Subcutaneous abdominal adipose tissue (tissue), 5 donors: ENCODE data around the gene HEXIM1.

Experiments used
- H3K27ac ChIP-seq: one replicate; pipeline ENCODE4 v1.7.0; 2013; ENCODE audit warnings: low read depth, mild to moderate bottlenecking, inconsistent platforms, low read length, moderate library complexity
- H3K27me3 ChIP-seq, 5 donors: one replicate each; pipeline ENCODE4 v1.7.0; 2013; ENCODE audit warnings: low read length in 5 of 5, inconsistent platforms in 1 of 5; ENCODE audit not compliant: control insufficient read depth in 5 of 5, insufficient read depth in 4 of 5
- H3K36me3 ChIP-seq, 5 donors: one replicate each; pipeline ENCODE4 v1.7.0; 2013; ENCODE audit warnings: low read length in 5 of 5; ENCODE audit not compliant: control insufficient read depth in 5 of 5, insufficient read depth in 5 of 5
- H3K4me1 ChIP-seq, 5 donors: one replicate each; pipeline ENCODE4 v1.7.0; 2013; ENCODE audit warnings: low read length in 5 of 5, mild to moderate bottlenecking in 3 of 5, moderate library complexity in 1 of 5; ENCODE audit not compliant: control insufficient read depth in 5 of 5, insufficient read depth in 5 of 5
- H3K4me3 ChIP-seq, 5 donors: one replicate each; pipeline ENCODE4 v1.7.0; 2013; ENCODE audit warnings: low read length in 5 of 5, low read depth in 1 of 5
- H3K9ac ChIP-seq, 5 donors: one replicate each; pipeline ENCODE4 v1.7.0; 2013; ENCODE audit warnings: low read length in 5 of 5, mild to moderate bottlenecking in 4 of 5, moderate library complexity in 3 of 5
- H3K9me3 ChIP-seq, 5 donors: one replicate each; pipeline ENCODE4 v1.7.0; 2013; ENCODE audit warnings: low read length in 5 of 5; ENCODE audit not compliant: control insufficient read depth in 5 of 5
- donor health status: healthy.
- donor health status: healthy.
- donor health status: healthy.
- donor health status: healthy.
- donor health status: healthy.

The HEXIM1 gene

GRCh38 chr17:45112559-45113423 lies 35.5 kb upstream of the HEXIM1 start:
- Histone ChIP-seq H3K4me1 (peaks cover 0 to 34% (median 25%) of the 10 kb centered on the region in 5 donors), H3K9me3 (no peaks in the 10 kb centered on the region), H3K4me3 (no peak overlapping the region), H3K27ac (peak overlapping the region; percentile 75), H3K27me3 (no peaks in the 10 kb centered on the region), H3K9ac (peak overlapping the region in 1 of 5 donors; percentile 27), H3K36me3 (peaks cover 0 to 68% (median 51%) of the 10 kb centered on the region in 5 donors)

- H3K27me3 ChIP-seq = no peaks in the 10 kb centered on the region
- peaks cover 0 to 68% (median 51%) of the 10 kb centered on the region in 5 donors for H3K36me3 ChIP-seq
- H3K27ac ChIP-seq = no peak overlapping the region
- H3K9me3 ChIP-seq = no peaks in the 10 kb centered on the region
- H3K4me1 ChIP-seq = peaks cover 0 to 34% (median 25%) of the 10 kb centered on the region in 5 donors
- no peak overlapping the region for H3K9ac ChIP-seq
- H3K4me3 ChIP-seq = no peak overlapping the region
Observed at GRCh38 chr17:45113424-45113754, 34.9 kb upstream of the HEXIM1 start.

GRCh38 chr17:45114117-45114932 lies 34.0 kb upstream of the HEXIM1 start:
- no peaks in the 10 kb centered on the region for H3K9me3 ChIP-seq
- H3K4me1 ChIP-seq = peaks cover 0 to 33% (median 25%) of the 10 kb centered on the region in 5 donors
- H3K4me3 ChIP-seq = no peak overlapping the region
- peak overlapping the region in 1 of 5 donors; percentile 15 for H3K9ac ChIP-seq
- H3K27me3 ChIP-seq = no peaks in the 10 kb centered on the region
- H3K36me3 ChIP-seq = peaks cover 0 to 67% (median 52%) of the 10 kb centered on the region in 5 donors
- H3K27ac ChIP-seq = no peak overlapping the region

GRCh38 chr17:45115015-45115625 lies 33.2 kb upstream of the HEXIM1 start:
- no peaks in the 10 kb centered on the region for H3K9me3 ChIP-seq
- peaks cover 4 to 41% (median 31%) of the 10 kb centered on the region in 5 donors for H3K4me1 ChIP-seq
- H3K4me3 ChIP-seq = no peak overlapping the region
- H3K27me3 ChIP-seq = no peaks in the 10 kb centered on the region
- H3K27ac ChIP-seq = no peak overlapping the region
- H3K9ac ChIP-seq = no peak overlapping the region
- peaks cover 0 to 74% (median 59%) of the 10 kb centered on the region in 5 donors for H3K36me3 ChIP-seq

GRCh38 chr17:45115871-45116270 lies 32.4 kb upstream of the HEXIM1 start:
- no peak overlapping the region for H3K4me3 ChIP-seq
- H3K27me3 ChIP-seq = no peaks in the 10 kb centered on the region
- no peak overlapping the region for H3K27ac ChIP-seq
- no peak overlapping the region for H3K9ac ChIP-seq
- peaks cover 0 to 80% (median 61%) of the 10 kb centered on the region in 5 donors for H3K36me3 ChIP-seq
- H3K9me3 ChIP-seq = no peaks in the 10 kb centered on the region
- peaks cover 5 to 41% (median 27%) of the 10 kb centered on the region in 5 donors for H3K4me1 ChIP-seq

- H3K27ac ChIP-seq = no peak overlapping the region
- H3K36me3 ChIP-seq = peaks cover 0 to 82% (median 61%) of the 10 kb centered on the region in 5 donors
- no peaks in the 10 kb centered on the region for H3K27me3 ChIP-seq
- peaks cover 5 to 34% (median 21%) of the 10 kb centered on the region in 5 donors for H3K4me1 ChIP-seq
- no peak overlapping the region for H3K4me3 ChIP-seq
- no peaks in the 10 kb centered on the region for H3K9me3 ChIP-seq
- H3K9ac ChIP-seq = no peak overlapping the region
Observed at GRCh38 chr17:45116434-45117016, 31.8 kb upstream of the HEXIM1 start.

- peaks cover 5 to 29% (median 12%) of the 10 kb centered on the region in 5 donors for H3K4me1 ChIP-seq
- no peaks in the 10 kb centered on the region for H3K27me3 ChIP-seq
- no peak overlapping the region for H3K27ac ChIP-seq
- H3K36me3 ChIP-seq = peaks cover 0 to 80% (median 56%) of the 10 kb centered on the region in 5 donors
- no peak overlapping the region for H3K4me3 ChIP-seq
- no peaks in the 10 kb centered on the region for H3K9me3 ChIP-seq
- no peak overlapping the region for H3K9ac ChIP-seq
Observed at GRCh38 chr17:45117334-45117733, 30.9 kb upstream of the HEXIM1 start.

- Histone ChIP-seq H3K9ac (no peak overlapping the region), H3K9me3 (no peaks in the 10 kb centered on the region), H3K36me3 (peaks cover 0 to 73% (median 49%) of the 10 kb centered on the region in 5 donors), H3K27me3 (no peaks in the 10 kb centered on the region), H3K4me1 (peaks cover 7 to 35% (median 11%) of the 10 kb centered on the region in 5 donors), H3K27ac (no peak overlapping the region), H3K4me3 (no peak overlapping the region)
Observed at GRCh38 chr17:45117848-45118646, 30.2 kb upstream of the HEXIM1 start.

- H3K27me3 ChIP-seq = no peaks in the 10 kb centered on the region
- H3K36me3 ChIP-seq = peaks cover 0 to 67% (median 43%) of the 10 kb centered on the region in 5 donors
- no peaks in the 10 kb centered on the region for H3K9me3 ChIP-seq
- no peak overlapping the region for H3K27ac ChIP-seq
- no peak overlapping the region for H3K4me3 ChIP-seq
- H3K9ac ChIP-seq = no peak overlapping the region
- peaks cover 7 to 41% (median 16%) of the 10 kb centered on the region in 5 donors for H3K4me1 ChIP-seq
Observed at GRCh38 chr17:45118691-45119090, 29.6 kb upstream of the HEXIM1 start.
